HG02588 (cell line): Measurements from ENCODE around the gene BARX2.

Experiments
- ATAC-seq: cut with Tn5 transposase; IDR thresholded peaks from one replicate; pipeline ENCODE4 v1.9.1; 2021; ENCODE audit warnings: mild to moderate bottlenecking, moderate library complexity; ENCODE audit not compliant: unreplicated experiment

The BARX2 gene

DNA sequence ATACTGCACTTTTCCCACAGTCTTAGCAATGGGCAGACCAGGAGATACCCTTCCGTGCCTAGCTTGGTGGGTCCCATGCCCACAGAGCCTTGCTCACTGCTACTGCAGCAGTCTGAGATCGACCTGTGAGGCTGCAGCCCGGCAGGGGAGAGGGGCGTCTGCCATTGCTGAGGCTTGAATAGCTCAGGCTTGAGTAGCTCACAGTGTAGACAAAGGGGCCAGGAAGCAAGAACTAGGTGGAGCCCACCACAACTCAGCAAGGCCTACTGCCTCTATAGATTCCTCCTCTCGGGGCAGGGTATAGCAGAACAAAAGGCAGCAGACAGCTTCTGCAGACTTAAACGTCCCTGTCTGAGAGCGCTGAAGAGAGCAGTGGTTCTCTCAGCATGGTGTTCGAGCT is 118.1 kb downstream of the BARX2 start:
- ATAC-seq, result no peak
